Measurements from ENCODE around the gene DNER.

- TF ChIP-seq CTCF (IDR thresholded peaks at IDR 0.05) (no peak), GATA2 (CRISPR knock-in tag; IDR thresholded peaks at IDR 0.05) (no peak), POLR2AphosphoS5 (IDR thresholded peaks at IDR 0.05; ENCODE audit: low read depth, low read length) (no peak), RCOR1 (IDR thresholded peaks at IDR 0.05; ENCODE audit: low read length) (no peak), RAD21 (IDR thresholded peaks at IDR 0.05; ENCODE audit: low read length) (no peak), MAX (IDR thresholded peaks at IDR 0.05; ENCODE audit: low read depth) (no peak), EP300 (IDR thresholded peaks at IDR 0.05; ENCODE audit: borderline replicate concordance in 1 of 2, low read depth in 1 of 2, low read length in 1 of 2) (no peak), GABPA (IDR thresholded peaks at IDR 0.05; ENCODE audit: low read depth) (no peak)
- TF ChIP-seq, protein P1, sequence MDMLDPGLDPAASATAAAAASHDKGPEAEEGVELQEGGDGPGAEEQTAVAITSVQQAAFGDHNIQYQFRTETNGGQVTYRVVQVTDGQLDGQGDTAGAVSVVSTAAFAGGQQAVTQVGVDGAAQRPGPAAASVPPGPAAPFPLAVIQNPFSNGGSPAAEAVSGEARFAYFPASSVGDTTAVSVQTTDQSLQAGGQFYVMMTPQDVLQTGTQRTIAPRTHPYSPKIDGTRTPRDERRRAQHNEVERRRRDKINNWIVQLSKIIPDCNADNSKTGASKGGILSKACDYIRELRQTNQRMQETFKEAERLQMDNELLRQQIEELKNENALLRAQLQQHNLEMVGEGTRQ (IDR thresholded peaks at IDR 0.05; ENCODE audit: borderline replicate concordance, low read depth, low read length), result no peak
Measured at GRCh38 chr2:229412686-229413085, 301.7 kb downstream of the DNER start.
